GM20431 (cell line): ENCODE results near the gene NDUFA6.
"Not testable (repeated sequence)": the region's sequence is repeated elsewhere in the genome, so short reads cannot be mapped to it uniquely, and the experiment has no call there.

Experiments
- in situ Hi-C: fragments of 300-500 bp; cut with MseI, MboI; formaldehyde crosslinking; loops from one replicate; pipeline ENCODE4 v1.15.0; 2020; ENCODE audit warnings: low sequenced_read_pairs; ENCODE audit not compliant: unreplicated experiment

NDUFA6 gene

GRCh38 chr22:42073621-42074041 lies 16.9 kb downstream of the NDUFA6 start:
- in situ Hi-C loops: no loop called here

- in situ Hi-C loops: no loop called here
These were observed 17.8 kb downstream of the NDUFA6 start for GRCh38 chr22:42072606-42073330.

- in situ Hi-C loops: not testable (repeated sequence)
These were observed 19.1 kb downstream of the NDUFA6 start for GRCh38 chr22:42071508-42071907.

GRCh38 chr22:42070517-42071422 lies 19.8 kb downstream of the NDUFA6 start, which contains the start of gene NAGA:
Gene NAGA (minus strand): TSS chr22:42070812. CDS start chr22:42070297, 515 bp downstream.
- in situ Hi-C loops: no loop called here

GRCh38 chr22:42069801-42070516 lies 20.6 kb downstream of the NDUFA6 start:
- in situ Hi-C loops: no loop called here

- in situ Hi-C loops: no loop called here
These were observed 22.3 kb downstream of the NDUFA6 start for GRCh38 chr22:42068291-42068690.

- in situ Hi-C loops: no loop called here
These were observed 22.8 kb downstream of the NDUFA6 start for GRCh38 chr22:42067671-42068251.

- in situ Hi-C loops: no loop called here
These were observed 23.6 kb downstream of the NDUFA6 start for GRCh38 chr22:42066937-42067336.

- in situ Hi-C loops: no loop called here
These were observed 24.3 kb downstream of the NDUFA6 start for GRCh38 chr22:42066126-42066761.

GRCh38 chr22:42065438-42066125 lies 25.0 kb downstream of the NDUFA6 start:
- in situ Hi-C loops: no loop called here

GRCh38 chr22:42064629-42065028 lies 25.9 kb downstream of the NDUFA6 start:
- in situ Hi-C loops: no loop called here

GRCh38 chr22:42062506-42063170 lies 27.9 kb downstream of the NDUFA6 start:
- in situ Hi-C loops: no loop called here

GRCh38 chr22:42061041-42061440 lies 29.5 kb downstream of the NDUFA6 start:
- in situ Hi-C loops: no loop called here

- in situ Hi-C loops: no loop called here
These were observed 30.1 kb downstream of the NDUFA6 start for GRCh38 chr22:42060489-42060888.

GRCh38 chr22:42056757-42057511 lies 33.6 kb downstream of the NDUFA6 start:
- in situ Hi-C loops: no loop called here

- in situ Hi-C loops: no loop called here
These were observed 37.8 kb downstream of the NDUFA6 start for GRCh38 chr22:42052765-42053164.

GRCh38 chr22:42050641-42051180 lies 39.9 kb downstream of the NDUFA6 start:
- in situ Hi-C loops: no loop called here

GRCh38 chr22:42041784-42042183 lies 48.8 kb downstream of the NDUFA6 start:
- in situ Hi-C loops: no loop called here
